SH-SY5Y (cell line): ENCODE results near the gene SUSD3.

Experiments
- GATA2 ChIP-seq: IDR thresholded peaks from 2 replicates; pipeline ENCODE4 v1.6.1; 2011; ENCODE audit warnings: mild to moderate bottlenecking, low read depth, low read length
- GATA3 ChIP-seq: IDR thresholded peaks from 2 replicates; pipeline ENCODE4 v1.6.1; 2011; ENCODE audit warnings: low read depth, mild to moderate bottlenecking, low read length, moderate library complexity

SUSD3 gene

GRCh38 chr9:93112116-93112863, 53.8 kb downstream of the SUSD3 start:
- TF ChIP-seq GATA3 (no peak), GATA2 (no peak)

GRCh38 chr9:93112864-93113389, 54.4 kb downstream of the SUSD3 start:
- TF ChIP-seq GATA3 (no peak), GATA2 (no peak)

GRCh38 chr9:93114169-93114983, 55.9 kb downstream of the SUSD3 start:
- TF ChIP-seq GATA2, result no peak

GRCh38 chr9:93114984-93115335, 56.5 kb downstream of the SUSD3 start:
- no peak for TF ChIP-seq GATA2
- no peak for TF ChIP-seq GATA3

GRCh38 chr9:93115486-93116071, 57.1 kb downstream of the SUSD3 start:
- TF ChIP-seq GATA2 (no peak), GATA3 (no peak)

- TF ChIP-seq GATA3 (no peak), GATA2 (no peak)
Measured at GRCh38 chr9:93116072-93116961, 57.8 kb downstream of the SUSD3 start.

- TF ChIP-seq GATA3, result no peak
- no peak for TF ChIP-seq GATA2
Measured at GRCh38 chr9:93117924-93118862, 59.7 kb downstream of the SUSD3 start.

- TF ChIP-seq GATA3 (no peak), GATA2 (no peak)
Measured at GRCh38 chr9:93118863-93119702, 60.6 kb downstream of the SUSD3 start.

- TF ChIP-seq GATA2, result no peak
- no peak for TF ChIP-seq GATA3
Measured at GRCh38 chr9:93119703-93119952, 61.1 kb downstream of the SUSD3 start.

GRCh38 chr9:93119953-93120845, 61.7 kb downstream of the SUSD3 start:
- no peak for TF ChIP-seq GATA3
- no peak for TF ChIP-seq GATA2

- TF ChIP-seq GATA3, result no peak
- no peak for TF ChIP-seq GATA2
Measured at GRCh38 chr9:93120846-93121315, 62.4 kb downstream of the SUSD3 start.
